AG10803 (cell line): ENCODE data around the gene PPP4R2.
A peak's percentile ranks its signal among the peaks of the same experiment; 100 is the strongest.

Experiments
- DNase-seq: peaks from one replicate; pipeline ENCODE4 v3.0.0; 2010; ENCODE audit warnings: low read depth
- H3K4me3 ChIP-seq: 2 replicates; pipeline ENCODE4 v1.5.1; 2011; ENCODE audit warnings: mild to moderate bottlenecking, low read length, control low read depth
- CTCF ChIP-seq: conservative IDR thresholded peaks from 2 replicates; pipeline ENCODE4 v1.5.1; 2011; ENCODE audit warnings: mild to moderate bottlenecking, low read length, control low read depth, inconsistent platforms

Gene PPP4R2

GRCh38 chr3:72953325-72953956, 43.2 kb upstream of the PPP4R2 start:
- DNase-seq = peak; percentile 13
- TF ChIP-seq CTCF = no peak
- no peak overlapping the region for H3K4me3 ChIP-seq

- TF ChIP-seq CTCF = no peak
- no peak for DNase-seq
- H3K4me3 ChIP-seq = no peak overlapping the region
Observed at GRCh38 chr3:72957297-72957696, 39.3 kb upstream of the PPP4R2 start.

GRCh38 chr3:72959336-72959735, 37.3 kb upstream of the PPP4R2 start:
- no peak overlapping the region for H3K4me3 ChIP-seq
- DNase-seq = no peak
- no peak for TF ChIP-seq CTCF

DNA sequence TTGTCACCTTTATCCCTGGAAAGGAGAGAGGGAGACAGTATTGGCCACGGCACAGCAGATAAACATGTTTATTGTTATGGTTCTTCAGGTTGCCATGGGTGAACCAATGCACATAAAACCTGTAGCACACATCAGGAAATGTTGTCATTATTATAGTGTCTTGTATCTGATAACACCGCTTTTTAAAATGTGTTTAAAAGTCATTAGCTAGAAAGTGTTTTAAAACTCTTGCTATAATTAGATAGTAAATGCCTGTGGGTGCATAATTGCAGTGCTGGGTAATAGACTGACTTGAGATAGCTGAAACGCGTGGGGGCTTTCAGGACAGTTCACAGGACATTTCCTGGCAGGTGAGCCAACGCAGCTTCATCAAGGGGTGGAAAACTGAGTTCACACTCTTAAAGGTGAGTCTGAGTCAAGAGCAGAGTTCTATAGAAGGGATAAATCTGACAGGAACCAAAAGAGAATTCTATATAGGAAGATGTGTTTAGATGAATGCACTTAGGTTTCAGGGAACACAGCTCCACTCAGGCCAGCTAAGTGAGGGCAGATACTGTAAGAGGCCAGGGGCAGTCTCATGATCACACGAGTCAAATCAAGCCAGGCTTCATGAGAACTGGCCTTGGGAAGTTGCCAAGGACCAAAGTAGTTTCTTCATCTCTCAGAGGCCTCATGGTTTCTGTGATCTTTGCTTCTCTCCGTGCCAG, 35.6 kb upstream of the PPP4R2 start:
- no peak for TF ChIP-seq CTCF
- H3K4me3 ChIP-seq = no peak overlapping the region
- peak; percentile 64 for DNase-seq

GRCh38 chr3:72961752-72962151, 34.9 kb upstream of the PPP4R2 start:
- no peak overlapping the region for H3K4me3 ChIP-seq
- no peak for TF ChIP-seq CTCF
- DNase-seq = no peak

GRCh38 chr3:72962317-72962716, 34.3 kb upstream of the PPP4R2 start:
- no peak for TF ChIP-seq CTCF
- DNase-seq = no peak
- H3K4me3 ChIP-seq = no peak overlapping the region

DNA sequence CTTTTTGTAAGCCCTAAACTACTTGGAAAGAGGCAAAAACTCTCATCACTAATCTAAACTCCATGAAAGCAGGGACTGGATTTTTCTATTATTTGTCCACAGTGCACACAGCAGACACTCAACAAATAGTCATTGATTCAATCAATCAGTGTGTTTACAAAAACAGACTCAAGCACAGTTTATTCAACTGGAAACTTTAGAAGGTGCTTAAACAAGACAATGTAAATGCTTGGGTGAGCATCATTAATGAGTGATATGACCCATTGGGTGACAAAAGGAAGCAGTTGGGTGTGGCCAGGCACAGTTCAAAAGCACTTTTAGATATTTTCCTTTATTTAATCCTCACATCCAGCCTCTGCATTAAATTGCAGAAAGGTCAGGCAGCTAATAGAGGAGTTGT, 32.0 kb upstream of the PPP4R2 start:
- no peak overlapping the region for H3K4me3 ChIP-seq
- DNase-seq = no peak
- no peak for TF ChIP-seq CTCF
